HG03575 (cell line): Measurements from ENCODE around the gene BAG3.
"Not testable (repeated sequence)": the region's sequence is repeated elsewhere in the genome, so short reads cannot be mapped to it uniquely, and the experiment has no call there.

Experiments used
- ATAC-seq: cut with Tn5 transposase; IDR thresholded peaks from one replicate; pipeline ENCODE4 v1.9.1; 2021; ENCODE audit not compliant: unreplicated experiment, insufficient number of reproducible peaks, low FRiP score; ENCODE audit errors: extremely low read depth

BAG3 gene

GRCh38 chr10:119662076-119662605 is 11.0 kb downstream of the BAG3 start:
- not testable (repeated sequence) for ATAC-seq

- ATAC-seq = no peak
Measured at GRCh38 chr10:119663866-119664698, 12.9 kb downstream of the BAG3 start.

GRCh38 chr10:119665901-119666708 is 14.9 kb downstream of the BAG3 start:
- ATAC-seq = no peak

- no peak for ATAC-seq
Measured at GRCh38 chr10:119666709-119667004, 15.5 kb downstream of the BAG3 start.

GRCh38 chr10:119667562-119668328 is 16.6 kb downstream of the BAG3 start:
- no peak for ATAC-seq

- no peak for ATAC-seq
Measured at GRCh38 chr10:119668461-119668860, 17.3 kb downstream of the BAG3 start.

GRCh38 chr10:119669331-119669730 is 18.2 kb downstream of the BAG3 start:
- ATAC-seq = no peak

- no peak for ATAC-seq
Measured at GRCh38 chr10:119669975-119670640, 18.9 kb downstream of the BAG3 start.

- ATAC-seq = no peak
Measured at GRCh38 chr10:119670717-119671116, 19.5 kb downstream of the BAG3 start.

- no peak for ATAC-seq
Measured at GRCh38 chr10:119671381-119671780, 20.2 kb downstream of the BAG3 start.

- no peak for ATAC-seq
Measured at GRCh38 chr10:119672291-119672690, 21.1 kb downstream of the BAG3 start.

- no peak for ATAC-seq
Measured at GRCh38 chr10:119673271-119673670, 22.1 kb downstream of the BAG3 start.

- ATAC-seq = no peak
Measured at GRCh38 chr10:119675483-119676170, 24.4 kb downstream of the BAG3 start.

- ATAC-seq = no peak
Measured at GRCh38 chr10:119677126-119677525, 25.9 kb downstream of the BAG3 start.

- ATAC-seq = no peak
Measured at GRCh38 chr10:119677904-119678755, 26.9 kb downstream of the BAG3 start.

GRCh38 chr10:119679480-119679829 is 28.3 kb downstream of the BAG3 start:
- no peak for ATAC-seq

- no peak for ATAC-seq
Measured at GRCh38 chr10:119680050-119680449, 28.9 kb downstream of the BAG3 start.

GRCh38 chr10:119680650-119681081 is 29.5 kb downstream of the BAG3 start:
- ATAC-seq = no peak
